GM10847 (cell line): Measurements from ENCODE around the gene BACE2.

ENCODE experiments used
- POLR2A ChIP-seq: IDR thresholded peaks from 2 replicates; pipeline ENCODE4 v1.6.1; 2011; ENCODE audit not compliant: insufficient read length; ENCODE audit errors: extremely low read depth

BACE2 gene

GRCh38 chr21:41251961-41252642 is 84.1 kb downstream of the BACE2 start:
- TF ChIP-seq POLR2A = no peak

- no peak for TF ChIP-seq POLR2A
Measured at GRCh38 chr21:41254090-41254700, 86.2 kb downstream of the BACE2 start.

GRCh38 chr21:41255190-41255589 is 87.2 kb downstream of the BACE2 start:
- TF ChIP-seq POLR2A = no peak

GRCh38 chr21:41256771-41257702 is 89.1 kb downstream of the BACE2 start:
- TF ChIP-seq POLR2A = no peak

GRCh38 chr21:41258617-41259016 is 90.7 kb downstream of the BACE2 start:
- no peak for TF ChIP-seq POLR2A

- TF ChIP-seq POLR2A = no peak
Measured at GRCh38 chr21:41260428-41260827, 92.5 kb downstream of the BACE2 start.

- TF ChIP-seq POLR2A = no peak
Measured at GRCh38 chr21:41267346-41267745, 99.4 kb downstream of the BACE2 start.

GRCh38 chr21:41269535-41269934 is 101.6 kb downstream of the BACE2 start:
- TF ChIP-seq POLR2A = no peak

- no peak for TF ChIP-seq POLR2A
Measured at GRCh38 chr21:41277196-41277595, 109.2 kb downstream of the BACE2 start.

- TF ChIP-seq POLR2A = no peak
Measured at GRCh38 chr21:41277846-41278245, 109.9 kb downstream of the BACE2 start.

- TF ChIP-seq POLR2A = no peak
Measured at GRCh38 chr21:41280115-41280919, 112.4 kb downstream of the BACE2 start.

- no peak for TF ChIP-seq POLR2A
Measured at GRCh38 chr21:41282412-41282811, 114.5 kb downstream of the BACE2 start.

- TF ChIP-seq POLR2A = no peak
Measured at GRCh38 chr21:41283211-41283818, 115.4 kb downstream of the BACE2 start.

GRCh38 chr21:41289431-41289830 is 121.5 kb downstream of the BACE2 start:
- TF ChIP-seq POLR2A = no peak
